Upper lobe of left lung (tissue), 6 donors: Measurements from ENCODE around the gene TFR2. TPM values are rescaled to one million over a fixed set of nuclear protein-coding genes. Genes with fewer than 3 reads are reported as not detected.
A peak's percentile ranks its signal among the peaks of the same experiment; 100 is the strongest.

Experiments used
- ATAC-seq, 2 donors: fragments of 200-7000 bp; cut with Tn5 transposase; one replicate each; pipeline ENCODE4 v1.9.1; 2022; ENCODE audit warnings: mild to moderate bottlenecking in 2 of 2, moderate library complexity in 2 of 2; ENCODE audit not compliant: low FRiP score in 2 of 2
- DNase-seq, 2 donors: peaks; one replicate each; pipeline ENCODE4 v3.0.0-alpha.2; 2019 to 2020
- H3K27ac ChIP-seq, 4 donors: fragments of 200-600 bp; sonication (generic); one replicate each; pipeline ENCODE4 v1.5.1; 2016 to 2019
- H3K27me3 ChIP-seq, 4 donors: fragments of 200-600 bp; sonication (generic); one replicate each; pipeline ENCODE4 v1.5.1; 2017 to 2019
- H3K36me3 ChIP-seq, 4 donors: fragments of 200-600 bp; sonication (generic); one replicate each; pipeline ENCODE4 v1.5.1; 2016 to 2019
- H3K4me1 ChIP-seq, 4 donors: fragments of 200-600 bp; sonication (generic); one replicate each; pipeline ENCODE4 v1.5.1; 2018 to 2019
- H3K4me3 ChIP-seq, 4 donors: fragments of 200-600 bp; sonication (generic); one replicate each; pipeline ENCODE4 v1.5.1; 2017 to 2019; ENCODE audit warnings: mild to moderate bottlenecking in 2 of 4, moderate library complexity in 1 of 4
- H3K9me3 ChIP-seq, 4 donors: fragments of 200-600 bp; sonication (generic); one replicate each; pipeline ENCODE4 v1.5.1; 2018 to 2019
- EP300 ChIP-seq, 4 donors: sonication (generic); formaldehyde crosslinking; IDR thresholded peaks; one replicate each; pipeline ENCODE4 v1.5.1; 2017; ENCODE audit warnings: antibody characterized with exemption in 4 of 4, control low read depth in 2 of 4
- POLR2A ChIP-seq, 4 donors: fragments of 450-650 bp; IDR thresholded peaks; one replicate each; pipeline ENCODE4 v1.5.1; 2016 to 2017; ENCODE audit warnings: antibody characterized with exemption in 4 of 4, mild to moderate bottlenecking in 2 of 4
- POLR2AphosphoS5 ChIP-seq, 2 donors: sonication (generic); formaldehyde crosslinking; IDR thresholded peaks; one replicate each; pipeline ENCODE4 v1.5.1; 2017; ENCODE audit warnings: antibody characterized with exemption in 2 of 2
- WGBS, 2 donors: methylation state at CpG; one replicate each; pipeline ENCODE4 v1.1.5; 2017 to 2018; 5-methylcytosine and 5-hydroxymethylcytosine counted together
- total RNA-seq, 6 donors: library from RNA; depleted of rRNA in 4 of 6; stranded (reverse); fragments of >200 nt in 4 of 6; gene quantifications; one replicate each; pipeline versions ENCODE4 v1.1.0 to v1.2.1, GENCODE V29; 2016 to 2021
- TF ChIP-seq, protein P1 (sequence below), 6 experiments: fragments of 450-650 bp in 4 of 6; fragments of 200-600 bp in 2 of 6; sonication (generic) in 2 of 6; IDR thresholded peaks; one replicate each; pipeline ENCODE4 v1.5.1; 2016 to 2019; ENCODE audit warnings: antibody characterized with exemption in 6 of 6
- donor health status: DM: no; HTN: no; CAD: no; lungs with moderate emphysema.
- donor health status: DM: no; HTN: yes; CAD: no; lungs with severe emphysema.

TFR2 gene
- total RNA-seq = 1 to 10 TPM in 1 of 6 donors, under 1 TPM in 4, not detected in 1; 0.20 to 2.1 (median 0.89) TPM

GRCh38 chr7:100641463-100641859 is at the start of gene TFR2:
Gene TFR2 (minus strand): TSS chr7:100641552. CDS start chr7:100641509, 43 bp downstream.
- DNase-seq = no peak
- H3K4me1 ChIP-seq = no peaks in the 10 kb centered on the region
- no peak for ATAC-seq
- no peak within 1 kb of the TSS for H3K27ac ChIP-seq
- H3K9me3 ChIP-seq = no peaks in the 10 kb centered on the region
- no peaks in the 10 kb centered on the region for H3K36me3 ChIP-seq
- no peak within 1 kb of the TSS for H3K4me3 ChIP-seq
- TF ChIP-seq POLR2AphosphoS5 (IDR thresholded peaks at IDR 0.05) (no peak), EP300 (IDR thresholded peaks at IDR 0.05) (no peak), POLR2A (IDR thresholded peaks at IDR 0.05) (no peak)
- TF ChIP-seq, protein P1, sequence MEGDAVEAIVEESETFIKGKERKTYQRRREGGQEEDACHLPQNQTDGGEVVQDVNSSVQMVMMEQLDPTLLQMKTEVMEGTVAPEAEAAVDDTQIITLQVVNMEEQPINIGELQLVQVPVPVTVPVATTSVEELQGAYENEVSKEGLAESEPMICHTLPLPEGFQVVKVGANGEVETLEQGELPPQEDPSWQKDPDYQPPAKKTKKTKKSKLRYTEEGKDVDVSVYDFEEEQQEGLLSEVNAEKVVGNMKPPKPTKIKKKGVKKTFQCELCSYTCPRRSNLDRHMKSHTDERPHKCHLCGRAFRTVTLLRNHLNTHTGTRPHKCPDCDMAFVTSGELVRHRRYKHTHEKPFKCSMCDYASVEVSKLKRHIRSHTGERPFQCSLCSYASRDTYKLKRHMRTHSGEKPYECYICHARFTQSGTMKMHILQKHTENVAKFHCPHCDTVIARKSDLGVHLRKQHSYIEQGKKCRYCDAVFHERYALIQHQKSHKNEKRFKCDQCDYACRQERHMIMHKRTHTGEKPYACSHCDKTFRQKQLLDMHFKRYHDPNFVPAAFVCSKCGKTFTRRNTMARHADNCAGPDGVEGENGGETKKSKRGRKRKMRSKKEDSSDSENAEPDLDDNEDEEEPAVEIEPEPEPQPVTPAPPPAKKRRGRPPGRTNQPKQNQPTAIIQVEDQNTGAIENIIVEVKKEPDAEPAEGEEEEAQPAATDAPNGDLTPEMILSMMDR (IDR thresholded peaks at IDR 0.05) = no peak
- peaks cover 0 to 6% (median 0%) of the 10 kb centered on the region in 4 donors for H3K27me3 ChIP-seq
- WGBS, 2 donors = 41 to 45% methylated on average over 9 to 10 of the region's 10 CpGs

GRCh38 chr7:100689230-100690135 is 48.1 kb upstream of the TFR2 start:
- no peak overlapping the region for H3K4me3 ChIP-seq
- no peaks in the 10 kb centered on the region for H3K9me3 ChIP-seq
- ATAC-seq (no peak), DNase-seq (peak in 1 of 2 donors; percentile 76)
- 88 to 90% methylated on average over 17 to 18 of the region's 18 CpGs for WGBS, 2 donors
- TF ChIP-seq, protein P1 (IDR thresholded peaks at IDR 0.05) = no peak
- no peak for TF ChIP-seq EP300 (IDR thresholded peaks at IDR 0.05)
- TF ChIP-seq POLR2A (IDR thresholded peaks at IDR 0.05) = no peak
- TF ChIP-seq POLR2AphosphoS5 (IDR thresholded peaks at IDR 0.05) = no peak
- peaks cover 17 to 54% (median 43%) of the 10 kb centered on the region in 4 donors for H3K36me3 ChIP-seq
- no peaks in the 10 kb centered on the region for H3K27me3 ChIP-seq
- H3K4me1 ChIP-seq = peaks cover 25 to 33% (median 28%) of the 10 kb centered on the region in 4 donors
- H3K27ac ChIP-seq = no peak overlapping the region

DNA sequence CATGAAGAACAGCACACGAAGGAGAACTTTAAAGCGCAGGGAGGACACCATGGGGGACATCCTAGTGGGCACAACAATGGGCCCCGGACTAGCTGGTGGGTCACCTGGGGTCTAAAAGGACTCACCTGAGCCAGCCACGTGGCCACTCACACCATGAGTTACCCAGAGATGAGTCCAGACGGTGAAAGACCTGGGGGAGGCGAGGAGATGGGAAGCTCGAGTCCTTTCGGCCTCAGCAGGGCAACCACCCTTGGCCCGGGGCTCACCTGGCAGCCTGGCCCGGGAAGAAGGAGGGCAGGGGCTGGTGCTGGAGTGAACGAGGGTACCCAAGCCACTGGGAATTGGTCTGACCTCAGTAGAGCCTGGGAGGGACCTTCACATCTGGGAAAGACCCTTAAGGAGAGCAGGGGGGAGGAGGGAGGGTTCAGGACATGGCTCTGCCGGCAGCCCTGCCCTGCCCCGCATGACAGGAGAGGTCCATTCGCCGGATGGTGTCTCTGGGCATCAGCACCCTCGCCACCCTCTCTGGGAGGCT is 47.0 kb upstream of the TFR2 start:
- ATAC-seq (no peak), DNase-seq (peak in 1 of 2 donors; percentile 52)
- Histone ChIP-seq H3K27me3 (no peaks in the 10 kb centered on the region), H3K4me3 (no peak overlapping the region), H3K27ac (peak overlapping the region in 1 of 4 donors; percentile 2), H3K9me3 (no peaks in the 10 kb centered on the region), H3K36me3 (peaks cover 27 to 65% (median 54%) of the 10 kb centered on the region in 4 donors), H3K4me1 (peaks cover 25 to 33% (median 26%) of the 10 kb centered on the region in 4 donors)
- WGBS, 2 donors = 88 to 91% methylated on average over 14 to 15 of the region's 16 CpGs
- TF ChIP-seq POLR2A (IDR thresholded peaks at IDR 0.05) (no peak), EP300 (IDR thresholded peaks at IDR 0.05) (no peak), POLR2AphosphoS5 (IDR thresholded peaks at IDR 0.05) (no peak)
- TF ChIP-seq, protein P1 (IDR thresholded peaks at IDR 0.05) = no peak

DNA sequence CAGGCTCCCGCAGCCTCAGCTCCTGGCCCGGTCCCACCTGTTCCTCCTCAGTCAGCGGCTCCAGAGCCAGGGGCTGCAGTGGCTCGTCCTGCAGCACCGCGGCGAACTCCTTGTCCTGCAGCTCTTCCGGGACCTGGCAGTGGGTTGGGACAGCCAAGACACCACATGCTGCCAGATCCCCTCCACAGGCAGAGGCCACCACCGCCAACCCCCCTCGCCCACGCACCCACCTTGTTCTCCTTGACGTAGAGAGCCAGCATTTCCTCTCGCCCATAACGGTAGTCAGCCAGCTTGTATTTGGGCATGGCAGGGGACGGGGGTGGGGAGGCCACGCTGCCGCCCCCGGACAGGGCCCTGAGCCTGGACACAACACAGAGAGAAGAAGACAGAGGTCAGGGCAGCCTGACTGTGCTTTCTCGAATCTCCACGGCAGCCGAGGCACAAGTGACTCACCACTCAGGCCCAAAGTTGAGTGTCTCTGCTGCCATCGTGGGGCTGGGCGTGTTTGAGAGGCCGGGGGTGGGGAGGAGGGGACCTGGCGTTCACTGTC is 46.5 kb upstream of the TFR2 start:
- Histone ChIP-seq H3K4me1 (peaks cover 20 to 31% (median 22%) of the 10 kb centered on the region in 4 donors), H3K36me3 (peaks cover 31 to 71% (median 59%) of the 10 kb centered on the region in 4 donors)

More for the DNA sequence above, 46.5 kb upstream of the TFR2 start:
- no peaks in the 10 kb centered on the region for H3K9me3 ChIP-seq
- peak in 1 of 2 donors; percentile 53 for DNase-seq
- no peaks in the 10 kb centered on the region for H3K27me3 ChIP-seq
- no peak for TF ChIP-seq EP300 (IDR thresholded peaks at IDR 0.05)
- no peak for TF ChIP-seq POLR2A (IDR thresholded peaks at IDR 0.05)
- TF ChIP-seq, protein P1 (IDR thresholded peaks at IDR 0.05) = no peak
- no peak for TF ChIP-seq POLR2AphosphoS5 (IDR thresholded peaks at IDR 0.05)
- H3K4me3 ChIP-seq = no peak overlapping the region
- 76 to 77% methylated on average over 15 to 23 of the region's 25 CpGs for WGBS, 2 donors
- ATAC-seq = no peak
- H3K27ac ChIP-seq = peak overlapping the region in 1 of 4 donors; percentile 2
